ENCODE results near the gene AP4M1.

AP4M1 gene

GRCh38 chr7:100153708-100154535 lies 52.5 kb downstream of the AP4M1 start:
- peak overlapping the region in 8 of 11 experiments; percentile 9 to 74 (median 50); a peak in 12 of 22 replicates for H3K27ac ChIP-seq
- H3K9me3 ChIP-seq (replicated peaks in 1 of 11) = no peaks in the 10 kb centered on the region
- no peak for TF ChIP-seq Cebpa-rat (IDR thresholded peaks at IDR 0.05)
- H3K4me1 ChIP-seq = peaks cover 71 to 87% (median 82%) of the 10 kb centered on the region in 10 experiments
- H3K4me2 ChIP-seq = peak overlapping the region in 7 of 11 experiments; percentile 12 to 100 (median 89); a peak in 13 of 22 replicates
- H4K20me1 ChIP-seq = peaks cover 39 to 63% (median 50%) of the 10 kb centered on the region in 11 experiments
- H3K9ac ChIP-seq = peak overlapping the region in 10 of 11 experiments; percentile 1 to 52 (median 26); a peak in 9 of 22 replicates
- peak overlapping the region in 1 of 10 experiments; percentile 4; a peak in 1 of 20 replicates for H3K4me3 ChIP-seq
- peaks cover 40 to 72% (median 54%) of the 10 kb centered on the region in 11 experiments for H3K36me3 ChIP-seq
- no peaks in the 10 kb centered on the region for H3K27me3 ChIP-seq

DNA sequence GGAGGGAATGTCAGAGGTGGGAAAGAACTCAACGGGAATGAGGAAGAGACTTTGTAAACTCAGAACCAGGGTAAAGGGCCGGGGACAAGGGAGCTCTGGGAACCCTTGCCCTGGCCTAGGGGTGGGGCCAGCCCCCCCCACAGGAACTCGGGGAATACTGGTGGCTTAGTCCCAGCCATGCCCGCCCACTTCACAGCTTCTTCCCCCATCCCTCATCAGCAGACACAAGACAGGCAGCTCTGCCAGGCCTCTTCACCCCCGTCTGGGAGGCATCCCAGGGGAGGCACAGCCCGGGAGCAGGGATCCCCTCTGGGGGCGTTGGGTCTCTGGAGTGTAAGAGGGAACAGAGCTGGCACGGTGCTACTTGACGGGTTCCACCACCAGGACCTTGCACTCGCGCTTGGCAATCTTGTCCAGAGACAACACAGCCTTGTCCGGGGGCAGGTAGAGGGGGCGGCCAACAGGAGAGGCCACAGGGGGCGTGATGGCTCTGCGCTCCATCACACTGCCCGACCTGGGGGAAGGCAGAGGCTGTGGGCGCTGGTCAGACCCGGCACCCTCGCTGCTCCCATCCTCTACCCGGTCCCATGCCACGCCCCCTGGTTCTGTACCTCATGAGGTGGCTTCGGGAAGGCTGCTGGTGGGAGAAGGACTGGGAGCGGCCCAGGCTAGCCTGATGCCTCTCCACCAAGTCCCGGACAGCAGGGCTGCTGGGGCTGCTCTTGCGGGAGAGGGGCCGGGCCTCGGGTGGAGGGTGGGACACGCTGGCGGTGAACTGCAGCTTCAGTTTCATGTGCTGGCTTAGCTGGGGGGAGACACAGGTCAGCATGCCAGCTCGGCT lies 53.4 kb downstream of the AP4M1 start:
- peaks cover 75 to 92% (median 84%) of the 10 kb centered on the region in 10 experiments for H3K4me1 ChIP-seq
- H4K20me1 ChIP-seq = peaks cover 39 to 63% (median 50%) of the 10 kb centered on the region in 11 experiments
- no peak for TF ChIP-seq Cebpa-rat (IDR thresholded peaks at IDR 0.05)
- H3K27me3 ChIP-seq = no peaks in the 10 kb centered on the region
- H3K4me2 ChIP-seq = peak overlapping the region; percentile 5 to 100 (median 89); a peak in 18 of 22 replicates
- H3K9ac ChIP-seq = peak overlapping the region; percentile 20 to 68 (median 40); a peak in 16 of 22 replicates
- no peaks in the 10 kb centered on the region for H3K9me3 ChIP-seq (replicated peaks in 1 of 11)
- H3K27ac ChIP-seq = peak overlapping the region in 5 of 11 experiments; percentile 1 to 53 (median 17); a peak in 7 of 22 replicates
- H3K4me3 ChIP-seq = peak overlapping the region in 1 of 10 experiments; percentile 18; a peak in 2 of 20 replicates
- H3K36me3 ChIP-seq = peaks cover 40 to 72% (median 54%) of the 10 kb centered on the region in 11 experiments

- Histone ChIP-seq H4K20me1 (peaks cover 39 to 63% (median 50%) of the 10 kb centered on the region in 11 experiments), H3K27me3 (no peaks in the 10 kb centered on the region), H3K4me1 (peaks cover 66 to 88% (median 75%) of the 10 kb centered on the region in 10 experiments), H3K4me2 (peak overlapping the region; percentile 89 to 100 (median 97); a peak in 20 of 22 replicates), H3K4me3 (peak overlapping the region in 4 of 10 experiments; percentile 80 to 100 (median 94); a peak in 6 of 20 replicates), H3K9ac (peak overlapping the region in 9 of 11 experiments; percentile 35 to 94 (median 68); a peak in 10 of 22 replicates), H3K36me3 (peaks cover 40 to 66% (median 53%) of the 10 kb centered on the region in 11 experiments), H3K27ac (peak overlapping the region in 1 of 11 experiments; percentile 86; a peak in 2 of 22 replicates), H3K9me3 (replicated peaks in 1 of 11) (no peaks in the 10 kb centered on the region)
- no peak for TF ChIP-seq Cebpa-rat (IDR thresholded peaks at IDR 0.05)
Measured at GRCh38 chr7:100155553-100156317, 54.3 kb downstream of the AP4M1 start.

GRCh38 chr7:100156331-100157068 lies 55.1 kb downstream of the AP4M1 start:
- peaks cover 62 to 80% (median 71%) of the 10 kb centered on the region in 10 experiments for H3K4me1 ChIP-seq
- H3K4me3 ChIP-seq = peak overlapping the region; percentile 80 to 100 (median 94); a peak in 19 of 20 replicates
- no peak for TF ChIP-seq Cebpa-rat (IDR thresholded peaks at IDR 0.05)
- no peaks in the 10 kb centered on the region for H3K27me3 ChIP-seq
- peak overlapping the region in 9 of 11 experiments; percentile 35 to 96 (median 92); a peak in 16 of 22 replicates for H3K27ac ChIP-seq
- H3K4me2 ChIP-seq = peak overlapping the region; percentile 89 to 100 (median 97)
- H3K36me3 ChIP-seq = peaks cover 40 to 58% (median 51%) of the 10 kb centered on the region in 11 experiments
- peaks cover 39 to 60% (median 50%) of the 10 kb centered on the region in 11 experiments for H4K20me1 ChIP-seq
- no peaks in the 10 kb centered on the region for H3K9me3 ChIP-seq (replicated peaks in 1 of 11)
- H3K9ac ChIP-seq = peak overlapping the region; percentile 87 to 98 (median 94)

GRCh38 chr7:100157069-100157333 lies 55.6 kb downstream of the AP4M1 start:
- H3K4me1 ChIP-seq = peaks cover 57 to 75% (median 66%) of the 10 kb centered on the region in 10 experiments
- H3K27ac ChIP-seq = peak overlapping the region in 9 of 11 experiments; percentile 35 to 96 (median 92); a peak in 16 of 22 replicates
- H3K9ac ChIP-seq = peak overlapping the region; percentile 87 to 98 (median 94)
- H3K9me3 ChIP-seq (replicated peaks in 1 of 11) = no peaks in the 10 kb centered on the region
- peaks cover 40 to 53% (median 46%) of the 10 kb centered on the region in 11 experiments for H3K36me3 ChIP-seq
- no peak for TF ChIP-seq Cebpa-rat (IDR thresholded peaks at IDR 0.05)
- peak overlapping the region; percentile 89 to 100 (median 97) for H3K4me2 ChIP-seq
- no peaks in the 10 kb centered on the region for H3K27me3 ChIP-seq
- H3K4me3 ChIP-seq = peak overlapping the region; percentile 80 to 100 (median 94)
- H4K20me1 ChIP-seq = peaks cover 39 to 57% (median 50%) of the 10 kb centered on the region in 11 experiments

GRCh38 chr7:100157334-100158228 lies 56.1 kb downstream of the AP4M1 start:
- Histone ChIP-seq H3K4me1 (peaks cover 52 to 70% (median 60%) of the 10 kb centered on the region in 10 experiments), H3K27ac (peak overlapping the region; percentile 79 to 96 (median 92); a peak in 21 of 22 replicates), H3K27me3 (no peaks in the 10 kb centered on the region), H3K9ac (peak overlapping the region; percentile 87 to 98 (median 94)), H4K20me1 (peaks cover 39 to 56% (median 49%) of the 10 kb centered on the region in 11 experiments), H3K36me3 (peaks cover 40 to 51% (median 45%) of the 10 kb centered on the region in 11 experiments), H3K9me3 (replicated peaks in 1 of 11) (no peaks in the 10 kb centered on the region), H3K4me2 (peak overlapping the region; percentile 89 to 100 (median 97)), H3K4me3 (peak overlapping the region; percentile 80 to 100 (median 94))
- TF ChIP-seq Cebpa-rat (IDR thresholded peaks at IDR 0.05) = no peak
